Measurements from ENCODE around the gene ASB18.

ASB18 gene

DNA sequence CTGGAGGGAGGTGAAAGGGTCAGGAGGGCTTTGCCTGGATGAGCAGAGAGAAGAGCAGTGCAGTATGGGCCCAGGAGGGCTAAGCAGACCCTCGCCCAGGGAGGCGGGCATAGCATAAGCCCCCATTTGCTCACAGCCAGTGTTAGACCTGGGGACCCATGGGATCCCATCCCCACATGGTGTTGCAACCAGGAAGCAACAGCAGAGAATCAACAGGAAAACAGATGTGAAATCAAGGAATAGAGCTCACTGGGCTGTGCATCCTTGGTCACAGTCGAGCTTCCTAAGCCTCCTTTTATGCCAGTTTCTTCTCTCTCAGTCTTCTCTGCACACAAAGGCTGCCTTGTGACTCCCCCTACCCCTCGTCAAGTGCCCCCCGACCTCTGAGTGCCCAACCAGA lies 19.9 kb downstream of the ASB18 start:
- H3K27ac ChIP-seq (ENCODE audit: insufficient read depth in 1 of 2, low read depth in 1 of 2, low read length in 2 of 2, poor library complexity in 1 of 2, severe bottlenecking in 2 of 2), result no peak overlapping the region

GRCh38 chr2:236242057-236242495 lies 22.1 kb downstream of the ASB18 start:
- H3K9me3 ChIP-seq (ENCODE audit: control extremely low read depth in 1 of 5, control insufficient read depth in 4 of 5, insufficient read depth in 2 of 5, low read depth in 1 of 5, low read length in 4 of 5), result peaks cover 0 to 3% (median 0%) of the 10 kb centered on the region in 5 experiments
- no peak for DNase-seq
- 95% methylated on average over 6 of the region's 8 CpGs for WGBS (ENCODE audit: insufficient coverage)
- H3K27me3 ChIP-seq (replicated peaks in 2 of 5; ENCODE audit: control insufficient read depth in 4 of 5, insufficient read depth in 5 of 5, low read length in 4 of 5), result peaks cover 0 to 62% (median 27%) of the 10 kb centered on the region in 5 experiments
- no peaks in the 10 kb centered on the region for H3K4me1 ChIP-seq (ENCODE audit: control extremely low read depth in 1 of 4, control insufficient read depth in 4 of 4, insufficient read depth in 4 of 4, low read length in 3 of 4)
- H3K36me3 ChIP-seq (ENCODE audit: control insufficient read depth in 4 of 4, insufficient read depth in 4 of 4, low read length in 3 of 4), result no peaks in the 10 kb centered on the region
- CTCF ChIA-PET, result no interaction called here
- no peak overlapping the region for H3K4me3 ChIP-seq (ENCODE audit: control insufficient read depth in 1 of 7, extremely low read depth in 1 of 7, insufficient read depth in 4 of 7, low read depth in 2 of 7, low read length in 6 of 7)
- POLR2A ChIA-PET, result no interaction called here
- no peak overlapping the region for H3K27ac ChIP-seq (ENCODE audit: insufficient read depth in 1 of 2, low read depth in 1 of 2, low read length in 2 of 2, poor library complexity in 1 of 2, severe bottlenecking in 2 of 2)

More for the DNA sequence above, 19.9 kb downstream of the ASB18 start:
- DNase-seq, result no peak
- no peak overlapping the region for H3K4me3 ChIP-seq (ENCODE audit: control insufficient read depth in 1 of 7, extremely low read depth in 1 of 7, insufficient read depth in 4 of 7, low read depth in 2 of 7, low read length in 6 of 7)
- no peaks in the 10 kb centered on the region for H3K4me1 ChIP-seq (ENCODE audit: control extremely low read depth in 1 of 4, control insufficient read depth in 4 of 4, insufficient read depth in 4 of 4, low read length in 3 of 4)
- POLR2A ChIA-PET, result no interaction called here
- no peaks in the 10 kb centered on the region for H3K9me3 ChIP-seq (ENCODE audit: control extremely low read depth in 1 of 5, control insufficient read depth in 4 of 5, insufficient read depth in 2 of 5, low read depth in 1 of 5, low read length in 4 of 5)
- CTCF ChIA-PET, result no interaction called here
- WGBS (ENCODE audit: insufficient coverage), result 88% methylated on average over 3 of the region's 5 CpGs
- H3K27me3 ChIP-seq (replicated peaks in 2 of 5; ENCODE audit: control insufficient read depth in 4 of 5, insufficient read depth in 5 of 5, low read length in 4 of 5), result peaks cover 2 to 57% (median 30%) of the 10 kb centered on the region in 5 experiments
- H3K36me3 ChIP-seq (ENCODE audit: control insufficient read depth in 4 of 4, insufficient read depth in 4 of 4, low read length in 3 of 4), result no peaks in the 10 kb centered on the region

GRCh38 chr2:236241181-236242056 lies 22.8 kb downstream of the ASB18 start:
- Histone ChIP-seq H3K9me3 (ENCODE audit: control extremely low read depth in 1 of 5, control insufficient read depth in 4 of 5, insufficient read depth in 2 of 5, low read depth in 1 of 5, low read length in 4 of 5) (peaks cover 0 to 3% (median 0%) of the 10 kb centered on the region in 5 experiments), H3K4me1 (ENCODE audit: control extremely low read depth in 1 of 4, control insufficient read depth in 4 of 4, insufficient read depth in 4 of 4, low read length in 3 of 4) (peaks cover 0 to 6% (median 3%) of the 10 kb centered on the region in 4 experiments), H3K27ac (ENCODE audit: insufficient read depth in 1 of 2, low read depth in 1 of 2, low read length in 2 of 2, poor library complexity in 1 of 2, severe bottlenecking in 2 of 2) (no peak overlapping the region), H3K4me3 (ENCODE audit: control insufficient read depth in 1 of 7, extremely low read depth in 1 of 7, insufficient read depth in 4 of 7, low read depth in 2 of 7, low read length in 6 of 7) (no peak overlapping the region), H3K27me3 (replicated peaks in 2 of 5; ENCODE audit: control insufficient read depth in 4 of 5, insufficient read depth in 5 of 5, low read length in 4 of 5) (peaks cover 0 to 66% (median 27%) of the 10 kb centered on the region in 5 experiments), H3K36me3 (ENCODE audit: control insufficient read depth in 4 of 4, insufficient read depth in 4 of 4, low read length in 3 of 4) (no peaks in the 10 kb centered on the region)
- POLR2A ChIA-PET, result no interaction called here
- 90% methylated on average over 13 of the region's 13 CpGs for WGBS (ENCODE audit: insufficient coverage)
- no peak for DNase-seq
- CTCF ChIA-PET, result no interaction called here

DNA sequence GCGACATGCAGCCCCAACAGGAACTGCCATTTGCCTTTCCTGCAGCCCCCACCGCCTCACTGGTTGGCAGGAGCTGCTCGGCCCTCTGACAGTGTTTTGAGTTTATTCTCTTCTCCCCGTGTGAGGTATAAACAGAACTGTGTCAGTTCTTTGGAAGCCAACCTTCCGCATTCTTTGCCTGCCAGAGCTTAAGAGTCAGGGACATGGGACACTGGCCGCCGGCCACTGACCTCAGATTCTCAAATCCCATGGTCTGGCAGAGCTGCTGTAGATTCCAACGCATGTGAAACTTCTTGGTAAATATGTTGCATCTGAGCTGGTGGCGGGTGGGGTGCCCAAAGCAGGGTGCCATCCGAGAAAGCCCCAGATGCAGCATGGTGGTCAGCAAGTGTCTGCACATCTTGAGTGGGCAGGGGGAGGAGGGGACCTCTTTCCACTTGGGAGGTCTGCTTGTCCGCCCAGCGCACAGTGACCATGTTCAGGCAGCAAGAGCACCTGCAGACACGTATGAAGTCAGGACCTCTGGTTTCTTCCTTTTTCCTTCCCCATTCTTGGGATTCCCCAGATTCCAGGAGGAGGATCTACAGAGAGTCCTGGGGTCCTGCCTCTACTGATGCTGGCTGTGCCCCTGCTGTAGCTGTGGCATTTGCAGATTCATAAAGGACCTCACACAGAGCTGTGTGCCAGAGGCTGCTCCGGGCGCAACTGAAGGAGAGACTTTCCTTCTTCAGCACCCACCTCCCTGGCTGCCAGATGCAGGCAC lies 23.8 kb downstream of the ASB18 start:
- no peak for DNase-seq
- H3K36me3 ChIP-seq (ENCODE audit: control insufficient read depth in 4 of 4, insufficient read depth in 4 of 4, low read length in 3 of 4), result no peaks in the 10 kb centered on the region
- WGBS (ENCODE audit: insufficient coverage), result 78% methylated on average over 15 of the region's 15 CpGs
- no peak overlapping the region for H3K4me3 ChIP-seq (ENCODE audit: control insufficient read depth in 1 of 7, extremely low read depth in 1 of 7, insufficient read depth in 4 of 7, low read depth in 2 of 7, low read length in 6 of 7)
- ChIA-PET CTCF (no interaction called here), POLR2A (no interaction called here)
- no peak overlapping the region for H3K27ac ChIP-seq (ENCODE audit: insufficient read depth in 1 of 2, low read depth in 1 of 2, low read length in 2 of 2, poor library complexity in 1 of 2, severe bottlenecking in 2 of 2)
- H3K4me1 ChIP-seq (ENCODE audit: control extremely low read depth in 1 of 4, control insufficient read depth in 4 of 4, insufficient read depth in 4 of 4, low read length in 3 of 4), result peaks cover 0 to 6% (median 4%) of the 10 kb centered on the region in 4 experiments
- peaks cover 6 to 73% (median 29%) of the 10 kb centered on the region in 5 experiments for H3K27me3 ChIP-seq (replicated peaks in 2 of 5; ENCODE audit: control insufficient read depth in 4 of 5, insufficient read depth in 5 of 5, low read length in 4 of 5)
- peaks cover 0 to 3% (median 0%) of the 10 kb centered on the region in 5 experiments for H3K9me3 ChIP-seq (ENCODE audit: control extremely low read depth in 1 of 5, control insufficient read depth in 4 of 5, insufficient read depth in 2 of 5, low read depth in 1 of 5, low read length in 4 of 5)

DNA sequence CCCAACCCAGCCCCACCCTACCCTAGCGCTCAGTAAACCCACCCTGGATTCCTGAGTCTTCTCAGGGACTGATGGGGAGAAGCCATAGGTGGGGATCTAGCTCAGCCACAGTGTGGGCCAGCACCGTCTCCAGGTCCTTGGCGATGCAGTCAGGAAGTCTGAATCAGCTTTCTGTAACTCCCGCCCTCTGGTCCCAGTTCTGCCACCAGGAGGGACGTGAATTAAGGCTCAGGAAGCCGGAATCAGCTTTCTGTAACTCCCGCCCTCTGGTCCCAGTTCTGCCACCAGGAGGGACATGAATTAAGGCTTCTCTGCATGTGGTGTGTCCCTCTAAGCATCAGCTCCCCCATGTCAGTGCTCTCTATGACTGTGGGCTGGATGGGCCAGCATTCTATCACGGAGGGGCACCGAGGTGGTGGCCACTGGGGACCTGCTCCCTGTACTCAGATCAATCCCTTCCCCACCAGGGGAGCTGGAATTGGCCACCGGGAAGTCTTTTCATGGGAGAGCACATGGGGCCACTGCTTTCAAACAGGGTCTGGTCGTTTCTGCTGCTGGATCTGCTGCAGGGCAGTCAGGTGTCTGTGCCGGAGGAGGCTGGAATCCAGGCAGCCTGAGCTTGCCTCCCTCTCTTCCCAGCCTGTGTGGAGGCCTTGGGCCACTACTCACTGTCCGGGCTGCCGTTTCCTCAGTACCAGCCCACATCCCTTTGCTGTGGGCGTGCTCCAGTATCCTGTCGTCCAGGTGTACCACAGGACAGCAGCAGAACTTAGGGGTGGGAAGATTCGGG lies 24.7 kb downstream of the ASB18 start:
- H3K4me1 ChIP-seq (ENCODE audit: control extremely low read depth in 1 of 4, control insufficient read depth in 4 of 4, insufficient read depth in 4 of 4, low read length in 3 of 4), result peaks cover 0 to 6% (median 4%) of the 10 kb centered on the region in 4 experiments
- H3K27ac ChIP-seq (ENCODE audit: insufficient read depth in 1 of 2, low read depth in 1 of 2, low read length in 2 of 2, poor library complexity in 1 of 2, severe bottlenecking in 2 of 2), result no peak overlapping the region
- WGBS (ENCODE audit: insufficient coverage), result 74% methylated on average over 8 of the region's 17 CpGs
- ChIA-PET CTCF (no interaction called here), POLR2A (no interaction called here)
- peaks cover 11 to 80% (median 32%) of the 10 kb centered on the region in 5 experiments for H3K27me3 ChIP-seq (replicated peaks in 2 of 5; ENCODE audit: control insufficient read depth in 4 of 5, insufficient read depth in 5 of 5, low read length in 4 of 5)
- no peak overlapping the region for H3K4me3 ChIP-seq (ENCODE audit: control insufficient read depth in 1 of 7, extremely low read depth in 1 of 7, insufficient read depth in 4 of 7, low read depth in 2 of 7, low read length in 6 of 7)
- H3K36me3 ChIP-seq (ENCODE audit: control insufficient read depth in 4 of 4, insufficient read depth in 4 of 4, low read length in 3 of 4), result no peaks in the 10 kb centered on the region
- peaks cover 0 to 7% (median 2%) of the 10 kb centered on the region in 5 experiments for H3K9me3 ChIP-seq (ENCODE audit: control extremely low read depth in 1 of 5, control insufficient read depth in 4 of 5, insufficient read depth in 2 of 5, low read depth in 1 of 5, low read length in 4 of 5)
- no peak for DNase-seq

DNA sequence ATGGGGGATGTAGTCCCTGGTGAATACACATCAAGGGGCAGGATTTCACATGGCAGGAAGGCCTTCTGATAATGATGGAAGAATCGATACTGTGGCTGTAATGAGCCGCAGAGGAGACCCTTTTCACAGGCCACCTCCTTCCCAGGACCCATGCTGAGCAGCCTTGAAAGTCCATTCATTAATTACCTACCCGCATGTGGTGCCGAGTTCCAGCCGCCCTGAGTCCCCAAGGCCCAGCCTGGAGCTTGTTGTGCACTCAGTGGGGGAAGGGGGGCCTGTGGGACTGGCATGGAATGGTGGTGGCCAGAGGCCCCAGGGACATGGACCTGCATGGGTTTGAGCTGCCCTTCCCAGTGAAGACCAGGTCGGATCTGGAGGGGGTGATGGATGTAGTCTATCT lies 25.5 kb downstream of the ASB18 start:
- WGBS (ENCODE audit: insufficient coverage), result 73% methylated on average over 3 of the region's 6 CpGs
- Histone ChIP-seq H3K4me1 (ENCODE audit: control extremely low read depth in 1 of 4, control insufficient read depth in 4 of 4, insufficient read depth in 4 of 4, low read length in 3 of 4) (peaks cover 0 to 6% (median 4%) of the 10 kb centered on the region in 4 experiments), H3K36me3 (ENCODE audit: control insufficient read depth in 4 of 4, insufficient read depth in 4 of 4, low read length in 3 of 4) (no peaks in the 10 kb centered on the region), H3K27ac (ENCODE audit: insufficient read depth in 1 of 2, low read depth in 1 of 2, low read length in 2 of 2, poor library complexity in 1 of 2, severe bottlenecking in 2 of 2) (no peak overlapping the region), H3K4me3 (ENCODE audit: control insufficient read depth in 1 of 7, extremely low read depth in 1 of 7, insufficient read depth in 4 of 7, low read depth in 2 of 7, low read length in 6 of 7) (no peak overlapping the region), H3K9me3 (ENCODE audit: control extremely low read depth in 1 of 5, control insufficient read depth in 4 of 5, insufficient read depth in 2 of 5, low read depth in 1 of 5, low read length in 4 of 5) (peaks cover 0 to 15% (median 5%) of the 10 kb centered on the region in 5 experiments), H3K27me3 (replicated peaks in 2 of 5; ENCODE audit: control insufficient read depth in 4 of 5, insufficient read depth in 5 of 5, low read length in 4 of 5) (peaks cover 11 to 88% (median 32%) of the 10 kb centered on the region in 5 experiments)
- no peak for DNase-seq
- ChIA-PET CTCF (no interaction called here), POLR2A (no interaction called here)
